ENCODE data around the gene CNPY1.

CNPY1 gene

DNA sequence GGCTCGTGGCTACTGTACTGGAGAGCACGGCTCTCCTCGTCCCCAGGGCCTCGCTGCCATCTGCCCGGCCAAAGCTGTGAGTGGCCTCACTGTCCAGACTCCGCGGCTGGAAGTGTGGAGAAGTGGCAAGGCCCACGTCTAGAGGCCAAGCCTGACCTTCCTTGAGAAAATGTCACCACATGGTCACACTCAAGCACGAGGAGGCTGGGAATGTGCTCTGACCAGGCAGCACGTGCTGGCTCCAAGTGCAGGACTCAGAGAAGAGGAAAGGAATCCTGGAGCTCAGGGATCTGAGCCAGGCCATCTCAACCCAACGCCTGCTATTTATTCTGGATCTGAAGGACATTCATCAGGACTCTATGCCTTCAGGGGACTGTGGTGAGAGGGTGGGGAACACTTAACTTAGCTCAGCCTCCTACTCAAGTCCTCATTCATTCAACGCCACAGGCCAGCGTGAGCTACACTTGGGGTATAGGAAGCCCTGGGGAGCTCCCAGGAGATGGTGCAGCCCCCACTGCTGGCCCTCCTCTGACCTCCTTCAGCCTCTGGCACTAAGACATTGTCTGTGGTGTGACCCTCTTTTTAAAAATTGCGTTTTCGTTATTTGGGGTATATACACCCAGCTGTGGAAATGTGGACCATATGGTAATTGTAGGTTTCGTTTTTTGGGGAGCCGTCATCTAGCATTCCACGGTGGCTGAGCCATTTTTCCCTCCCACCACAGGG, 59.4 kb downstream of the CNPY1 start:
- no peak for DNase-seq

- DNase-seq, result no peak
Observed at GRCh38 chr7:155484483-155485399, 61.6 kb downstream of the CNPY1 start.

DNA sequence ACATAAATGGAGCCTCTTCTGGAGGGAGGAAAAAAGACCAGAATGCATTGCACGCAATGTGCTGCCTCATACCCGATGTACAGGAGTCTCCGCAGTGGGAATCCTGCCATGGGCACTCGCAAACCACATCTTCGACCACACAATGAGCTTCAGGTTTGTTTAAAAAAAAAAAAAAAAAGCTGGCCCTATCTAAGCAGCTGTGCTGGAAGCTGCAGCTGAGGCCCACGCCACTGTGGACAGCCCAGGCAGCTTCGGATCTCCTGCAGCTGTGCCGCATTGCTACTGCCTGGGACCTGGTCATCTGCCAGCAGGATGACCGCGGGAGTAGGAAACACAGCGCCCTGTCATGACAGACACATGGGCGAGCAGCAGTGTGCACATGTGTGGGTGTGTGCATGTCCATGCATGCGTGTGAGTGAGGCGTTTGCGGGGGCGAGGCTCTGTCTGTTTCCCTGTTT, 62.5 kb downstream of the CNPY1 start:
- no peak for DNase-seq

DNA sequence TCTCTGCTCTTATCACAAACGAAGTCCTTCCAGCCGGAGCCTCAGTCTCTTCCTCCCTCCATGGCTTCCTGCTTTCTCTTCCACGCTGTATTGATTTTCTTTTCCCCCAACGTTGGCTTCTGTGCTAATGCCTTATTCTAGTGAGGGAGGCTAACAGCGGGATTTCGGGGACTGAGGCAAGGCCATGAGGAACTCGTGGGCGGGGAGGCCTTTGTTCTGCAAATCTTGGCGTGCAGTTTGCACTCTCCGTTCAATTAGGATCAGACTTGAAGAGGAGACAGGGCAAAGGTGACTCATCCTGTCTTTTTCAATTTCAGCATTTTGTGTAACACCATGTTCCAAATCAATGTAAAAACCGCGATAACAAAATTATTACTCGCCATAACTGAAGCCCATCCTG, 63.1 kb downstream of the CNPY1 start:
- no peak for DNase-seq

DNA sequence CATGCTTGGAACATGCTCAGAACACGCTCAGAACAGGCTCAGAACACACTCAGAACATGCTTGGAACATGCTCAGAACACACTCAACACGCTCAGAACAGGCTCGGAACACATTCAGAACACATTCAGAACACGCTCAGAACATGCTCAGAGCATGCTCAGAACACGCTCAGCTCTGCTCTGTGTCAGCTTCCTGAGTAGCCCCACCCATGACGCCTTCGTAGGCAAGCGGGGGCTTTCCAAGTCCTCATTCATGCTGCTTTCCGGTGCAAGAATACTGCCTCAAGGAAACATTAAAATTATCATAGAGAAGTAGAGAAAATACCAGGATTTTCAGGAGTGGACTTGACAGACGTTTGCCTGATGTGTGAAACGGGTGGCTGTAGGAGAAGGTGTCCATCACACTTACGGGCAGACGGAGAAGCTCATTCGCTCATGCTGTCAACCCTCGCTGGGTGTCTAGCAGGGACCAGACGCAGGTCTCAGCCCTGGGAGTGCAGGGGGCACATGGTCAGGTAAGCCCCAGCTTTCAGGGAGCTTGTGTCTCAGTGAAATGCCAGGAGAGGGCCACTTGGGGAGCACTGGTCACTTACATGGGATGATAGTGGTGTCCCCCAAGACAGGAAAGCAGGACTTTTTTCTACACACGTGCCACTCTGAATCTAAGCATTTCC, 63.7 kb downstream of the CNPY1 start:
- no peak for DNase-seq

- DNase-seq, result no peak
Observed at GRCh38 chr7:155481764-155482163, 64.6 kb downstream of the CNPY1 start.

DNA sequence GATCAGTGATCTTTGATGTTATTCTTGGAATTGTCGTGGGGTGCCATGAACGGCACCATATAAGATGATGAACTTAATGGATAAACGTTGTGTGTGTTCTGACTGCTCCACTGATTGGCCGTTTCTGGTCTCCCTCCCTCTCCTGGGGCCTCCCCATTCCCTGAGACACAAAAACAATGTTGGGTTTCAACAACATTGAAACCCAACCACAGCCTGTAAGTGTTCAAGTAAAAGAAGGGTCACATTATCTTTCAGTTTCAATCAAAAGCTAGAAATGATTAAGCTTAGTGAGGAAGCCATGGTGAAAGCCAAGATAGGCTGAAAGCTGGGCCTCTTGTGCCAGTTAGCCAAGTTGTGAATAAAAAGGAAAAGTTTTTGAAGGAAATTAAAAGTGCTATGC, 68.9 kb downstream of the CNPY1 start:
- no peak for DNase-seq

GRCh38 chr7:155471718-155472117, 74.6 kb downstream of the CNPY1 start:
- DNase-seq, result no peak

- DNase-seq, result no peak
Observed at GRCh38 chr7:155470686-155471638, 75.4 kb downstream of the CNPY1 start.

GRCh38 chr7:155470186-155470487, 76.2 kb downstream of the CNPY1 start:
- DNase-seq, result no peak

- DNase-seq, result no peak
Observed at GRCh38 chr7:155469311-155470185, 76.8 kb downstream of the CNPY1 start.

DNA sequence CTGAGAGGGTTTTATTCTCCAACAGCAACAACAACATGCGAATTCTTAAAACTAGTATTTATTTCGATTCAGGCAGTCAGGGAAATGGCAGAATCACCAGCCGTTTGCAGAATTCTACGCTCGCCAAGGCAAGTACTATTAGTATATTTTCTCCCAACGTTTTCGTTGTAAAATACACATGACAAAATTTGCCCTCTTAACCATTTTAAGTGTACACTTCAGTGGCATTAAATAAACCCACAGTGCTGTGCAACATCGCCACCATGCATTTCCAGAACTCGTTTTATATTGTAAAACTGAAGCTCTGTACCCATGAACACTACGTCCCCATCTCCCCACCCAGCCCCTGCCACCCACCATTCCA, 77.6 kb downstream of the CNPY1 start:
- DNase-seq, result no peak

GRCh38 chr7:155467846-155468784, 78.2 kb downstream of the CNPY1 start:
- no peak for DNase-seq

GRCh38 chr7:155466814-155467733, 79.3 kb downstream of the CNPY1 start:
- DNase-seq, result no peak

GRCh38 chr7:155466142-155466813, 80.1 kb downstream of the CNPY1 start:
- DNase-seq, result no peak

DNA sequence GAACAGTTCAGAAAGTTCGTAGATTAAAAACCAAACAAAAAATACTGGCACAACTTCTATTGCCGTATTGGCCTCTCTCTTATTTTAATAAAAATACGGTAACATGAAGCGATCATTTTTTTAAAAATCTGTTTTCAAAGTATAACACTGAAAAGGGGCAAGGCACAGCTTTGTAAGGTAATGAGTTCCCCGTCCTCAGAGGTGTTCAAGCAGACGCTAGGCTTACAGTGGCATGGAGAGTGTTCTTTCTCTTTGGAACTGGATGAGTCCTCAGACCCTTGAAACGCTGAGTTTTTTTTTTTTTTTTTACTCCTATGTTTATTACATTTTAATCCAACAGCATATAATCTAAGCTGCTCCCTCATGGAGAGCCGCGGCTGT, 80.6 kb downstream of the CNPY1 start:
- no peak for DNase-seq

DNA sequence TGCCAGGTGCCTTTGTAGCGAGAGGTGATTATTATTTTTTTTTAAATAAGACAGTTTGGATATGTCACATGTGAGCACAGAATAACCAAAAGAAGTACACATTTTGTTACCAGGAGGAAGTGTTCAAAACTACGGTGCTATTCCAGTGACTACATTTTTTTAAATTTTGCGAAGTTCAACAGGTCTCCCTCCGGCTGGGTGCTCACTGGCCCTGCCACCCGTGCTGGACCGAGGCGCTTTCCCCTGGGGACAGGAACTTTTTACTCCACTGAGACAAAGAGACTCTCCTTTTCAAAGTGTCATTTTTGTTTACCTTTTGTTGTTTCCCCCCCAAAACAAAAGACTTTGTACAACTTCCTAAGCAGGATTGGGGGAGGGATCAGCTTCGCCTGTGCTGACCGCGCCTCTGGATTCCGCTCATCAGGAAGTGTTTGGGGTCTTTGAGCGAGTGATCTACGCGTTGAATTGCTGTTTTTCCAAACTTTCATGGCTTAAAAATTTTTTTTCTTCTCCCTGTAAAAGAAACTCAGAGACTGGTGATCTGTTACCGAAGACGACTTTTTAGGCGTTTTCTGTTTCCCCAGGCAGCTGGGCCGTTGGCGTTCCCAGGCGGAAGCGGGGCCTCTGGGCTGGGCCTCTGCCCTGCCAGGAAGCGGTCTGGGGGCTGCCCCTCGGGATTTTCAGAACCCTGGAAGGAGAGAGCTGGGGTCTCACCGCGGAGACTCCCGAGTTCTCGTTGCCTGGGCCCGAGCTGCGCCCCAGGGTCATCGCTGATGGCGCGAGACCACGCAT, 81.2 kb downstream of the CNPY1 start:
- no peak for DNase-seq

- no peak for DNase-seq
Observed at GRCh38 chr7:155464183-155464582, 82.2 kb downstream of the CNPY1 start.
